ENCODE results near the gene TF.

Gene TF

DNA sequence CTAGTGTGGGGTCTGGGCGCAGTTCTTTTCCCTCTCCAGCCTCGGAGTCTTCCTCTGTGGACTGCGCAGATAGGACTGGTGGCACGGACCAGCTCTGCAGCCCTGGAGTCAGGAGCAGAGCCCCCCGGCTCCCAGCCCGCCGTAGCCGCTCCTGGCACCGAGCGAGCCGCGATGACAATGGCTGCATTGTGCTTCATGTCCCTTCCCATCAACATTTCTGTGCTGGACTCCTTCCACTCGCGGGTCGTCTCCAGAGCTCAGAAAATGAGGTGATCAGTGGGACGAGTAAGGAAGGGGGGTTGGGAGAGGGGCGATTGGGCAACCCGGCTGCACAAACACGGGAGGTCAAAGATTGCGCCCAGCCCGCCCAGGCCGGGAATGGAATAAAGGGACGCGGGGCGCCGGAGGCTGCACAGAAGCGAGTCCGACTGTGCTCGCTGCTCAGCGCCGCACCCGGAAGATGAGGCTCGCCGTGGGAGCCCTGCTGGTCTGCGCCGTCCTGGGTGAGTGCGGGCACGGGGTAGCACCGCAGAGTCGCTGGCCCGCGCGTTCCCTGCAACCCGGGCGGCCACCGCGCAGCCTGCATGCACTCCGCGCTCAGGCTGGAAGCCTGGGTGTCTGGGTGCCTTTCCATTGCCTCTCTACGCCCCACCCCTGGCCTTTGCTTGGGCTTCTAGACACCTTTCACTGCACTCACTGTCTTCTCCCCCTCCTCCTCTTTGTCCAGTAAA is at the start of gene TF:
TSS of gene TF (plus strand) at position 413 of the 731 bp plus-strand sequence. CDS start at position 461, 48 bp downstream.
- Mint-ChIP-seq H3K36me3 (ENCODE audit: low read depth) (no peaks in the 10 kb centered on the region), H3K4me3 (no peak within 1 kb of the TSS)

DNA sequence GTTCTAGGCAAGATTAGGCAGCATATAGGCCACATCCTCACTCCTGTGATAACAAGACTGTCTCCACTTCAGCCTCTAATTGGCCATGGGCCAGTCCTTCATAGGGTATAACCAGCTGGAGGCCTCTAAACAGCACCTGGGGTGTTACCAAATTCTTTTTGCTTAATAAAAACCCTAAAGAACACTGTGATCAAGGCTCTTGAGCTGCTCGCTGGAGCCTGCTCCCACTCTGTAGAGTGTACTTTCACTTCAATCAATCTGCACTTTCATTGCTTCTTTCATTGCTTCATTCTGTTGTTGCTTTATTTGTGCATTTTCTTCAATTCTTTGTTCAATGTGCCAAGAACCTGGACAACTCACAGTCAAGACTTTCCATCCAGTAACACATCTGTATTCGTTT is 48.2 kb upstream of the TF start:
- Mint-ChIP-seq H3K9me3 (peaks cover 9% of the 10 kb centered on the region), H3K4me1 (ENCODE audit: low read depth) (no peaks in the 10 kb centered on the region), H3K27ac (no peak overlapping the region), H3K4me3 (no peak overlapping the region), H3K36me3 (ENCODE audit: low read depth) (no peaks in the 10 kb centered on the region), H3K27me3 (ENCODE audit: low read depth) (no peaks in the 10 kb centered on the region)

More for the DNA sequence above, at the start of gene TF:
- H3K4me1 Mint-ChIP-seq (ENCODE audit: low read depth), result no peaks in the 10 kb centered on the region
- H3K9me3 Mint-ChIP-seq, result no peaks in the 10 kb centered on the region
- peaks cover 37% of the 10 kb centered on the region for H3K27me3 Mint-ChIP-seq (ENCODE audit: low read depth)
- H3K27ac Mint-ChIP-seq, result no peak within 1 kb of the TSS

DNA sequence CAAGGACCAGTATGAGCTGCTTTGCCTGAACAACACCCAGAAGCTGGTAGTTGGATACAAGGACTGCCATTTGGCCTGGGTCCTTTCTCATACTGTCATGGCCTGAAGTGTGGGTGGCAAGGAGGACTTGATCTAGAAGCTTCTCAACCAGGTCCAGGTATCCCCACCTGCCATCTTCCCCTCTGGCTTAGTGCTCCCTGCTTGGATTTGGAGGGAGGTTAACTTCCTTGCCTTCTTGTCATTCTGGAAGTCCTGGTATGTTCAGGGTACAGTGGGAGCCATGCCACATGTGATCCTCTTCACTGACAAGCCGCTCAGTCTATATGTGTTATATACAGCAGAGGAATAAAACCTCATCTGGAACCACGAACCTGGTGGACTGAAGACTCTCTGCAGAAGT is 46.7 kb upstream of the TF start:
- Mint-ChIP-seq H3K4me3 (no peak overlapping the region), H3K27me3 (ENCODE audit: low read depth) (peaks cover 6% of the 10 kb centered on the region), H3K27ac (no peak overlapping the region), H3K9me3 (peaks cover 9% of the 10 kb centered on the region), H3K36me3 (ENCODE audit: low read depth) (no peaks in the 10 kb centered on the region), H3K4me1 (ENCODE audit: low read depth) (no peaks in the 10 kb centered on the region)

DNA sequence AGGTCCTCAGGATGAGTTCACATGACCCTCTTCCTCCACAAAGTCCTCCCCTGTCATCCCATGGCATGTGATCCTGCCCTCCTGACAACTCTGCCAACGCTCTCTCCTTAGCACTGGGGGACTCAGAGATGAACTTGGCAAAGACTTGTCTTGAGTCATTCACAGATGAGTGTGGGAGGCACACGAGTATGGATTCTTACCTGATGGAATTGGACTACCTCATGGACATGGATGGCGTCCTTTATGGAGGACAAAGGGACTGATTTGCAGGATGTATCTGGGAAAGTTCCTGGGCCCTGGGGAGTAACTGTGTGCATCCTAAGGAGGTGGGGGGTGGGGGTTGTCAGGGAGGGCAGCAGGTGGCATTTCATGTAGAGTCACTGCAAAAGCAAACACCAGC is 46.3 kb upstream of the TF start:
- H3K27me3 Mint-ChIP-seq (ENCODE audit: low read depth), result peaks cover 7% of the 10 kb centered on the region
- H3K36me3 Mint-ChIP-seq (ENCODE audit: low read depth), result no peaks in the 10 kb centered on the region
- no peak overlapping the region for H3K27ac Mint-ChIP-seq

DNA sequence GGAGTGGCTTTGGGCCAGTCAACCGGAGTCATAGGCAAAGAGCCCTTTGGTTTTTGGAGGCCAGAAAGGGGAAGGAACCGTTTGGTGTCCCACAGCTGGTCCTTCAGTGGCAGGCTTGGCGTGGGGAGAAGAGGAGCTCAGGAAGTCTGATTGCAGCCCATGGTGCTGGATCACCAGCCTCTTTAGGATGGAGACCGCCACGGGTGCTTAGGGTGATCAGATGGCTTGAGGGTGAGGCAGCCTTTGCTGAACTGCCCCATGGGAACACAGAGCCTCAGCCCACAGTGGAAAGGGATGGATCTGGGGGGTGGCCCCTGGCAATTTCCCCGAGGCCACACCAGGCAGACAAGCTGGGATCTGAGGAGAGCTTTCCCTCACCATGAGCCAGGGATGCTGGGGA is 45.8 kb upstream of the TF start:
- Mint-ChIP-seq H3K4me3 (no peak overlapping the region), H3K9me3 (peaks cover 9% of the 10 kb centered on the region), H3K27me3 (ENCODE audit: low read depth) (peaks cover 8% of the 10 kb centered on the region), H3K27ac (no peak overlapping the region), H3K4me1 (ENCODE audit: low read depth) (no peaks in the 10 kb centered on the region), H3K36me3 (ENCODE audit: low read depth) (no peaks in the 10 kb centered on the region)

More for the DNA sequence above, 46.3 kb upstream of the TF start:
- no peaks in the 10 kb centered on the region for H3K4me1 Mint-ChIP-seq (ENCODE audit: low read depth)
- H3K9me3 Mint-ChIP-seq, result peaks cover 9% of the 10 kb centered on the region
- no peak overlapping the region for H3K4me3 Mint-ChIP-seq

DNA sequence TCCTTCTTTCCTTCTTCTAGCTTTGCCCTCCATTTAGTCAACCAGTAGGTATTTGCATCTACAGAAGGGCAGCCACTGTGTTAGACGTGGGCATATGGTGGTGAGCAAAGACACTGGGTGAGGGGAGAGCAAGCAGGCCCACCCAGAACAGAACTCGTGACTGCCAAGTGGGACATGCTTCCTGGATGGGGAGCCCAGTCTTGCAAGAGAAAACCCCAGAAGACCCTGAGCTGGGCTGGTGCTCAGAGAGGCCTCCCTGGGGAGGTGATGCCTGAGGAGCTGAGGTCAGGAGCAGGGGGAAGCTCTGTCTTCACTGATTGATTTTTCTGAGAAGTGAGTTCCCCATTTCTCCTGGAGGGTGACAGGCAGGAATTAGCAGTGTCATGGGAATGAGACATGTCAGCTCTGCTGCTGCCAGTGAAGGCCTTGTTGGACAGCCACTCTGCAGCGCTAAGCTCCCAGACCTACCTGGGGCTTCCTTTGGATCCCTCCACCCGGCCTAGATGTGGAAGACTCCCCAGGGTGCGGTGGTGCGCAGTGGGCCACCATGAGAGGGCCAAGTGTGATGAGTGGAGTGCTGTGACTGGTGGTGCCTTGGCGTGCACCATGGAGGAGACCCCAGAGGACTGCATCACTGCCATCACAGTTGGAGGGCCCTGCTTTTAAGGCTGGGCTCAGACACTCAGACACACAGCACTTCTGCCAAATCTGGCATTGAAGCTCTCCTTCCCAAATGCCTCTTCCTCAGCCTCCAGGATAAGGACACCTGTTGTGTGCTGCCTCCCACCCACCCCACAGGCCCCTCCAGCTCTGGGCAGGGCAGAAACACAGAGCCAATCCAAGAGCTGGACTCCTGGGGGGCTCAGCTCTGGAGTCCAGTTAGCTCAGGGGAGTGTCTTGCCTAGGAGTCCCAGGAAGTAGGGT is 44.5 kb upstream of the TF start:
- Mint-ChIP-seq H3K27me3 (ENCODE audit: low read depth) (peaks cover 12% of the 10 kb centered on the region), H3K9me3 (peaks cover 9% of the 10 kb centered on the region), H3K36me3 (ENCODE audit: low read depth) (no peaks in the 10 kb centered on the region), H3K4me3 (no peak overlapping the region), H3K27ac (no peak overlapping the region), H3K4me1 (ENCODE audit: low read depth) (no peaks in the 10 kb centered on the region)

DNA sequence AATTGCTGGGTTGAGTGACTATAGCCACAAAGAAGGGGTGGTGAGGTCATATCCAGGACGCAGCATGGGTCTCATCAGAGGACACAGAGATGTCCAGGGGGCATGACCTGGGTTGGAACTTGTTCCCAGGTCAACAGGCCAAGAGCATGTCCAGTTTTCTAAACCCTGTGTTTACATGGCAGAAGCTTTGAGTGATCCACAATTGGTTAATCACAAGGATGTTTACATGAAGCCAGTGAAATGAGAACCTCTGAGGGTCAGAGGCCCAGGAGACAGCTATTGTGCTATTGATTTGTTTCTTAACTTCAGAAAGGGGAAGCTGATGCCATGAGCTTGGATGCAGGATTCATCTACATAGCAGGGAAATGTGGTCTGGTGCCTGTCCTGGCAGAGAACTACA is 42.3 kb upstream of the TF start:
- peaks cover 15% of the 10 kb centered on the region for H3K27me3 Mint-ChIP-seq (ENCODE audit: low read depth)
- no peaks in the 10 kb centered on the region for H3K9me3 Mint-ChIP-seq
- no peak overlapping the region for H3K4me3 Mint-ChIP-seq
- no peaks in the 10 kb centered on the region for H3K36me3 Mint-ChIP-seq (ENCODE audit: low read depth)
- no peak overlapping the region for H3K27ac Mint-ChIP-seq
- no peaks in the 10 kb centered on the region for H3K4me1 Mint-ChIP-seq (ENCODE audit: low read depth)

DNA sequence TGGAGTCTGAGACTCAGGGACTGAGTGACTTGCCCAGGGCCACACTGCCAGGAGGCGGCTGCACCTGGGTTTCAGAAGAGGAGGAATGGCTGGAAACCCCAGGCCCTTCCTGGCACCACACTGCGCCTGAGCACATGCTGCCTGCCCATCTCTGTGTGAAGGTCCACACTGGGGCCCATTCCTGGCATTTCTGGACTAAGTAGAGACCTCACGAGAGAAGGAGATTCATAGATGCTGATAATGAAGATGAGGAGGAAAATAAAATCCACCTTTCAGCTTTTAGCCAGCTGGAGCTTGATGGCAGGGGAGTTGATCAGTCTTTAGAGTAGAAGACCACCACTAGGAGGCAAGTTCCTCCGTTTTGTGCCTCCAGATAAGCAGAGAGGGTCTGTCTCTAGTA is 40.2 kb upstream of the TF start:
- Mint-ChIP-seq H3K4me3 (no peak overlapping the region), H3K27ac (no peak overlapping the region), H3K36me3 (ENCODE audit: low read depth) (no peaks in the 10 kb centered on the region), H3K27me3 (ENCODE audit: low read depth) (peaks cover 15% of the 10 kb centered on the region), H3K9me3 (no peaks in the 10 kb centered on the region), H3K4me1 (ENCODE audit: low read depth) (no peaks in the 10 kb centered on the region)

DNA sequence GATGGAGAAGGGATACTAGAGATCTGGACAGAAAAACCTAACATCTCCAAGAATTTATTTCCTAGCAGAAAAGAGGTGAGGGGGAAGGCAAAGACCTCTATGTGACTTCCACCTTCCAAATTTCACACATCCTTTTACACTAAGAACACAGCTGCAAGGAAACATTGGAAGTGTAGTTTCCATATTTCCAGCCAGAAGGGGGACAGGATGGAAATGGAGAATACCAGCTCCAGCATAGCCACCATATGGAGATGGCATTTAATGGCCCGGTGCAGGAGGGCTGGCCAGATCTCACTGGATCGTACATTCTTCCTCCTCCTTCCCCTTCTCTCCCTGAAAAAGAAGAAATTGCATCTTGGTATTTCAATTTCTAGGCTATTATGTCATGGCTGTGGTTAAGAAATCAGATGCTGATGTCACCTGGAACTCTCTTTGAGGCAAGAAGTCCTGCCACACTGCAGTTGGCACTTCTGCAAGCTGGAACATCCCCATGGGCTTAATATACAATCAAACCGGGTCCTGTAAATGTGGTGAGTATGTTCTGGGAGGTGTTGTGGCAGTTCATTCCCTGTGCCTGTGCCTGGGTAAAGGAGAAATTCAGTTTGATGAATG is 36.9 kb upstream of the TF start:
- Mint-ChIP-seq H3K4me3 (no peak overlapping the region), H3K36me3 (ENCODE audit: low read depth) (no peaks in the 10 kb centered on the region), H3K27me3 (ENCODE audit: low read depth) (peaks cover 11% of the 10 kb centered on the region), H3K27ac (no peak overlapping the region), H3K9me3 (no peaks in the 10 kb centered on the region), H3K4me1 (ENCODE audit: low read depth) (no peaks in the 10 kb centered on the region)

DNA sequence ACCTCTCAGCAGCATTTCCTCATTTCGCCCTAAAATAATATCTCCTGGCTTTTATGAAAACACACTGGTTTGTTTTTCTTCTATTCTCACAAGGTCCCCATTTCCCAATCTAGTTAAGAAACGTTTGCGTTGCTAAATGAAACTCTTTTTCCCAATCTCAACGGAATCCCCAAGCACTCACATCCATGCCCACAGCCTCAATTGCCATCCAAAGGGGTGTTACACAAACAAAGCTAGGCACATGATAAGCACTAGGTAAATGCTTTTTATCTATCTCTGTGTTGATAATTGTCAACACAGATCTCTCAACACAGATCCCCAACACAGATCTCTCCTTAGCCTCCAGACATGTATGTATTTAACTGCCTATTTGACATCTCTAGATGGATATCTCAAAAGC is 35.2 kb upstream of the TF start:
- Mint-ChIP-seq H3K27ac (no peak overlapping the region), H3K27me3 (ENCODE audit: low read depth) (peaks cover 3% of the 10 kb centered on the region), H3K9me3 (no peaks in the 10 kb centered on the region), H3K36me3 (ENCODE audit: low read depth) (no peaks in the 10 kb centered on the region), H3K4me1 (ENCODE audit: low read depth) (no peaks in the 10 kb centered on the region), H3K4me3 (no peak overlapping the region)

DNA sequence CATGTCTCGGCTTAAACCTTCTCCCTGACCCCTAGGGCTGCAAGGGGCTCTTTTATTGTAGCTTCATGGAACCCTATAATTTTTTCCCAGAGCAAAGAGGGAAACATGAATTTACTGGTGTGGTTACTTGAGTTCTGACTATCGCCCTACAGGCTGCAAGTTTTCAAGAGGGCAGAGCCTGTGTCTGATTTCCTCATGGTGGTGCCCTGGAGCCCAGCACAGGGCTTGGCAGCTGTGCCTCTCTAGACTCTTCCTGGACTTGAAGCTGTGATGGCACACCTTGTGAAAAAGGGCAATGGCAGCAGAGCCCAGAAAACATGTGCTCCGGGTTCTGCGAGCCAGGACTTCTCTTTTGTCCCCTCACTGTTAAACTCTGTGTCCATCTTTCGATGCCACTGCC is 34.2 kb upstream of the TF start:
- H3K4me1 Mint-ChIP-seq (ENCODE audit: low read depth), result no peaks in the 10 kb centered on the region
- no peak overlapping the region for H3K27ac Mint-ChIP-seq
- peaks cover under 1% of the 10 kb centered on the region for H3K27me3 Mint-ChIP-seq (ENCODE audit: low read depth)
- H3K9me3 Mint-ChIP-seq, result no peaks in the 10 kb centered on the region
- H3K4me3 Mint-ChIP-seq, result no peak overlapping the region
- no peaks in the 10 kb centered on the region for H3K36me3 Mint-ChIP-seq (ENCODE audit: low read depth)

DNA sequence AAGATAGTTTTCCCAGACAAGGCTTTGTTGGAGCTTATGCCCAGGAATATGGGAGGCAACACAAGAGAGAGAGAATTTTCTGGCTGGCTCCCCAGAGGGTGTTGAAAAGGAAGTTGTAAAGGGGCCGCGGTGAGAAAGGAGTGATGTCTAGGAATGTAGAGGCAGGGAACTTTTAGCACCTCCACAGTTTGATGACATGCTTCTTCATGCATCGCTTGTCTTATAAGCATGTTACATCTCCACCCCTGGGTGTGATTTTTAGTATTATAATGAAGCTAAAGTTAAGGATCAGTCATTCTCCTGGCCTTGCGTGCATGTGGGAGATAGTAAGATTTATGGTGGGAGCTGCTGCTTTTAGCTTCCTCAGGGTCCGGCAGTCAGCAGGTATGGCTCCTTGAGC is 32.8 kb upstream of the TF start:
- Mint-ChIP-seq H3K9me3 (no peaks in the 10 kb centered on the region), H3K27ac (no peak overlapping the region), H3K4me3 (no peak overlapping the region), H3K36me3 (ENCODE audit: low read depth) (no peaks in the 10 kb centered on the region), H3K27me3 (ENCODE audit: low read depth) (no peaks in the 10 kb centered on the region), H3K4me1 (ENCODE audit: low read depth) (no peaks in the 10 kb centered on the region)

DNA sequence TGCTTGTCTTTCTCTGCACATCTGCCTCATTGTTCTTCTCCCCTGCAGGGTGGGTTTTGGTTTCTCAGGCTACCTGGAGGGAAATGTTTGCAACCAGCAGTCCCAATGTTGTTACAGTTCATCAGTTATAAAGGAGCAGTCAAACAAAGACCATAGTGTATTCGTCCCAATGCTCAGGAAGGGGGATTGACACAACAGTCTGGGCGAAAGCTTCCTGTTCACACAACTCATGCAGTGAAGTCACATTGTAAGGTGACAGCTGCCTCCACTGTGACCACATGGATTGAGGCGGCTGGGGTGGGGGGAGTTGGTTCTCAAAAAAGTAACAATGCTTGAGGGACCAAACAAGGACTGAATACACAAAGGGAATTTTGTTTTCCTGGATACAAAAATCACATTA is 28.8 kb upstream of the TF start:
- Mint-ChIP-seq H3K4me3 (no peak overlapping the region), H3K4me1 (ENCODE audit: low read depth) (no peaks in the 10 kb centered on the region), H3K27me3 (ENCODE audit: low read depth) (peaks cover 9% of the 10 kb centered on the region), H3K27ac (no peak overlapping the region), H3K36me3 (ENCODE audit: low read depth) (no peaks in the 10 kb centered on the region), H3K9me3 (peaks cover 4% of the 10 kb centered on the region)

DNA sequence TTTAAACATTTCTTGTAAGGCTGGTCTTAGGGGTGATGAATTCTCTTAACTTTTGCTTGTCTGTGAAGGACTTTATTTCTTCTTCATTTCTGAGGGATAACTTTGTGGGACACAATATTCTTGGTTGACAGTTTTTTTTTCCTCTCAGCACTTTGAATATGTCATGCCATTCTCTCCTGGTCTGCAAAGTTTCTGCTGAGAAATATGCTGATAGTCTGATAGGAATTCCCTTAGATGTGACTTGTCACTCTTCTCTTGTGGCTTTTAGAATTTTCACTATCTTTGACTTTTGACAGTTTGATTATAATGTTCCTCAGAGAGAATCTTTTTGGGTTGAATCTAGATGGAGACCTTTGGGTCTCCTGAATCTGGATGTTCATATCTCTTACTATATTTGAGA is 23.3 kb upstream of the TF start:
- no peak overlapping the region for H3K4me3 Mint-ChIP-seq
- no peaks in the 10 kb centered on the region for H3K36me3 Mint-ChIP-seq (ENCODE audit: low read depth)
- no peaks in the 10 kb centered on the region for H3K4me1 Mint-ChIP-seq (ENCODE audit: low read depth)
- H3K9me3 Mint-ChIP-seq, result peaks cover 19% of the 10 kb centered on the region
- peaks cover 9% of the 10 kb centered on the region for H3K27me3 Mint-ChIP-seq (ENCODE audit: low read depth)
- no peak overlapping the region for H3K27ac Mint-ChIP-seq

DNA sequence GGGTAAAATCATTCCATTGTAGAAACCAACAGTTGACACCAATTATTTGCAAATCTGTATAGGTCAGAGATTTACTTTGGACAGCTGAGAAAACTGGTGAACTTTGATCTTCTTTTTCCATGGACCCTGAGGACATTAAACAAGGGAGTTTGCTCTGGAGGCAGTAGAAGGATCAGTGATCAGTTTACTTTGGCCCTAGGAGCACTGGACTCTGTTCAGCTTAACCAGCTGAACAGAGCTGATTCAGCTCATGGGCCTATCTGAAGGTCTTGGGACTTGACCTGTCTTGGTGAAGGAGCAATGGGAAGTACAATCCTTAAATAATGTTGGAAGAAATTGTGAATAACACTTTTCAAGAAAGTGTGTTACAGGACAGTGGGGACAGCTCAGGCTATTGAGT is 15.2 kb upstream of the TF start:
- H3K4me1 Mint-ChIP-seq (ENCODE audit: low read depth), result no peaks in the 10 kb centered on the region
- H3K4me3 Mint-ChIP-seq, result no peak overlapping the region
- H3K27me3 Mint-ChIP-seq (ENCODE audit: low read depth), result peaks cover 5% of the 10 kb centered on the region
- H3K27ac Mint-ChIP-seq, result no peak overlapping the region
- peaks cover 18% of the 10 kb centered on the region for H3K9me3 Mint-ChIP-seq
- no peaks in the 10 kb centered on the region for H3K36me3 Mint-ChIP-seq (ENCODE audit: low read depth)

All from T-helper 1 cell treated with Interleukin-12 subunit alpha and Interleukin-12 subunit beta and Interleukin-4 antibody, amounts not matched to agents 30 μg/mL and 1 μg/mL, for 36 hours (primary cell).